GM23338 (cell line): ENCODE results near the gene JAKMIP2. TPM values are rescaled to one million over a fixed set of nuclear protein-coding genes. Genes with fewer than 3 reads are reported as not detected.

Source experiments
- ATAC-seq: fragments of 200-7000 bp; cut with Tn5 transposase; 3 replicates; pipeline ENCODE4 v1.9.1; 2020
- DNase-seq: peaks from one replicate; pipeline ENCODE4 v3.0.0-alpha.2; 2015; ENCODE audit warnings: low spot score
- H2AFZ ChIP-seq: fragments of 200-600 bp; sonication (generic); 2 replicates; pipeline ENCODE4 v1.8.0; 2016; ENCODE audit warnings: antibody characterized with exemption, mild to moderate bottlenecking, moderate library complexity
- H3F3A ChIP-seq: fragments of 200-600 bp; sonication (generic); replicated peaks from 2 replicates; pipeline ENCODE4 v1.8.0; 2017; ENCODE audit warnings: antibody characterized with exemption, mixed run types, low read depth
- H3K27ac ChIP-seq: fragments of 200-600 bp; sonication (generic); 2 replicates; pipeline ENCODE4 v1.6.1; 2016; ENCODE audit warnings: low read depth
- H3K27me3 ChIP-seq: fragments of 200-600 bp; sonication (generic); 2 replicates; pipeline ENCODE4 v1.8.0; 2016; ENCODE audit warnings: mild to moderate bottlenecking, mixed run types, moderate library complexity; ENCODE audit not compliant: insufficient read depth
- H3K36me3 ChIP-seq: fragments of 200-600 bp; sonication (generic); 2 replicates; pipeline ENCODE4 v1.8.0; 2016; ENCODE audit warnings: mild to moderate bottlenecking; ENCODE audit not compliant: insufficient read depth
- H3K4me1 ChIP-seq: fragments of 200-600 bp; sonication (generic); 2 replicates; pipeline ENCODE4 v1.8.0; 2016; ENCODE audit warnings: mild to moderate bottlenecking, moderate library complexity; ENCODE audit not compliant: insufficient read depth
- H3K4me2 ChIP-seq: fragments of 200-600 bp; sonication (generic); 2 replicates; pipeline ENCODE4 v1.7.1; 2017; ENCODE audit warnings: mixed run types
- H3K4me3 ChIP-seq: fragments of 200-600 bp; sonication (generic); 2 replicates; pipeline ENCODE4 v1.6.1; 2016; ENCODE audit warnings: mixed run types
- H3K79me2 ChIP-seq: fragments of 200-600 bp; sonication (generic); replicated peaks from 2 replicates; pipeline ENCODE4 v1.8.0; 2017; ENCODE audit warnings: mild to moderate bottlenecking; ENCODE audit not compliant: insufficient read depth
- H3K9me2 ChIP-seq: fragments of 200-600 bp; sonication (generic); 2 replicates; pipeline ENCODE4 v1.8.0; 2017; ENCODE audit not compliant: insufficient read depth
- H4K20me1 ChIP-seq: fragments of 200-600 bp; sonication (generic); replicated peaks from 2 replicates; pipeline ENCODE4 v1.8.0; 2017; ENCODE audit warnings: mild to moderate bottlenecking; ENCODE audit not compliant: insufficient read depth
- H3K27ac Mint-ChIP-seq: 2 replicates; pipeline ENCODE4 v1.8.0; 2020; ENCODE audit warnings: inconsistent platforms, mild to moderate bottlenecking, moderate library complexity, mixed read lengths
- H3K27me3 Mint-ChIP-seq: 3 replicates; pipeline ENCODE4 v1.8.0; 2022; ENCODE audit warnings: low read depth, mild to moderate bottlenecking, moderate library complexity, mixed read lengths, inconsistent platforms; ENCODE audit not compliant: insufficient read depth, poor library complexity
- H3K36me3 Mint-ChIP-seq: 3 replicates; pipeline ENCODE4 v1.8.0; 2021; ENCODE audit warnings: low read depth, mild to moderate bottlenecking, inconsistent platforms, moderate library complexity, mixed read lengths
- H3K4me1 Mint-ChIP-seq: 3 replicates; pipeline ENCODE4 v1.8.0; 2020; ENCODE audit warnings: mild to moderate bottlenecking, inconsistent platforms, mixed read lengths
- H3K4me3 Mint-ChIP-seq: 3 replicates; pipeline ENCODE4 v1.8.0; 2021; ENCODE audit warnings: moderate library complexity, mild to moderate bottlenecking, inconsistent platforms, mixed read lengths
- H3K9me3 Mint-ChIP-seq: 3 replicates; pipeline ENCODE4 v1.8.0; 2020; ENCODE audit warnings: moderate library complexity, mild to moderate bottlenecking, inconsistent platforms, mixed read lengths
- CTCF ChIP-seq, 2 experiments: fragments of 200-600 bp in 1 of 2; sonication (generic) in 1 of 2; conservative IDR thresholded peaks; 2 replicates each; pipeline versions ENCODE4 v1.5.1 to v1.6.1; 2016 to 2017; ENCODE audit warnings: antibody characterized with exemption in 2 of 2, low read depth in 2 of 2, mild to moderate bottlenecking in 2 of 2, moderate library complexity in 1 of 2
- JUNB ChIP-seq: IDR thresholded peaks from one replicate; pipeline ENCODE4 v1.6.1; 2016; ENCODE audit warnings: antibody characterized with exemption; ENCODE audit not compliant: unreplicated experiment
- POLR2AphosphoS5 ChIP-seq: IDR thresholded peaks from 2 replicates; pipeline ENCODE4 v1.6.1; 2016; ENCODE audit warnings: antibody characterized with exemption, low read depth
- REST ChIP-seq: IDR thresholded peaks from one replicate; pipeline ENCODE4 v1.6.1; 2018; ENCODE audit warnings: antibody characterized with exemption; ENCODE audit not compliant: unreplicated experiment
- STAT1 ChIP-seq: IDR thresholded peaks from one replicate; pipeline ENCODE4 v1.6.1; 2016; ENCODE audit warnings: antibody characterized with exemption; ENCODE audit not compliant: unreplicated experiment
- ZNF114 ChIP-seq: fragments of 250-450 bp; sonication (Bioruptor Pico); IDR thresholded peaks from 2 replicates; pipeline ENCODE4 v1.5.0; 2020; ENCODE audit warnings: mild to moderate bottlenecking, moderate library complexity
- ZNF331 ChIP-seq: fragments of 250-450 bp; sonication (Bioruptor Pico); IDR thresholded peaks from 2 replicates; pipeline ENCODE4 v1.5.0; 2020; ENCODE audit warnings: low read depth, mild to moderate bottlenecking, moderate library complexity
- ZNF462 ChIP-seq: fragments of 250-450 bp; sonication (Bioruptor Pico); IDR thresholded peaks from 2 replicates; pipeline ENCODE4 v1.5.0; 2020; ENCODE audit warnings: mild to moderate bottlenecking, moderate library complexity
- polyA plus RNA-seq: library from polyadenylated mRNA; unstranded; fragments of >200 nt; fragmentation: Nextera tagmentation; extraction: Ambion mirVana; gene quantifications from 2 replicates; pipeline ENCODE4 v1.2.1, GENCODE V29; 2016
- total RNA-seq: library from RNA; depleted of rRNA; stranded (reverse); fragments of >200 nt; shearing (Covaris generic); gene quantifications from 2 replicates; pipeline ENCODE4 v1.2.3, GENCODE V29; 2014

The JAKMIP2 gene
- total and polyA plus RNA-seq, 2 experiments from 2014 or later, result 20.5 to 27.2 TPM

- TF ChIP-seq REST, result no peak
- TF ChIP-seq JUNB, result no peak
- no peak for TF ChIP-seq STAT1
- TF ChIP-seq ZNF331, result no peak
These were observed 30.5 kb downstream of the JAKMIP2 start (continued) for GRCh38 chr5:147752033-147752432.

- no peaks in the 10 kb centered on the region for H3F3A ChIP-seq
- no peaks in the 10 kb centered on the region for H3K36me3 ChIP-seq
- Mint-ChIP-seq H3K36me3 (no peaks in the 10 kb centered on the region), H3K27me3 (peaks cover 2% of the 10 kb centered on the region), H3K27ac (no peak overlapping the region), H3K4me3 (no peak overlapping the region), H3K4me1 (peaks cover 54% of the 10 kb centered on the region), H3K9me3 (no peaks in the 10 kb centered on the region)
- H3K4me1 ChIP-seq, result peaks cover 59% of the 10 kb centered on the region
- peak overlapping the region; percentile 16; the same call in 1 of the 2 replicates for H3K27ac ChIP-seq
- DNase-seq, result no peak
- no peak overlapping the region for H2AFZ ChIP-seq
- H3K4me3 ChIP-seq, result no peak overlapping the region
- H4K20me1 ChIP-seq, result peaks cover 3% of the 10 kb centered on the region; the same call in 1 of the 2 replicates
- peaks cover 38% of the 10 kb centered on the region for H3K79me2 ChIP-seq
- no peaks in the 10 kb centered on the region for H3K9me2 ChIP-seq
- H3K4me2 ChIP-seq, result peak overlapping the region; percentile 17; the same call in 1 of the 2 replicates
- H3K27me3 ChIP-seq, result no peaks in the 10 kb centered on the region
- no peak for ATAC-seq
- no peak for TF ChIP-seq REST
- TF ChIP-seq ZNF114 (CRISPR knock-in tag), result no peak
- TF ChIP-seq ZNF462 (CRISPR knock-in tag), result no peak
- no peak for TF ChIP-seq POLR2AphosphoS5
- TF ChIP-seq CTCF (conservative IDR thresholded peaks at IDR 0.05; ENCODE audit: low read depth in 2 of 2), result no peak
These were observed 31.2 kb downstream of the JAKMIP2 start for GRCh38 chr5:147751156-147751830.
